ENCODE measurements around the gene LMOD1.

The LMOD1 gene

DNA sequence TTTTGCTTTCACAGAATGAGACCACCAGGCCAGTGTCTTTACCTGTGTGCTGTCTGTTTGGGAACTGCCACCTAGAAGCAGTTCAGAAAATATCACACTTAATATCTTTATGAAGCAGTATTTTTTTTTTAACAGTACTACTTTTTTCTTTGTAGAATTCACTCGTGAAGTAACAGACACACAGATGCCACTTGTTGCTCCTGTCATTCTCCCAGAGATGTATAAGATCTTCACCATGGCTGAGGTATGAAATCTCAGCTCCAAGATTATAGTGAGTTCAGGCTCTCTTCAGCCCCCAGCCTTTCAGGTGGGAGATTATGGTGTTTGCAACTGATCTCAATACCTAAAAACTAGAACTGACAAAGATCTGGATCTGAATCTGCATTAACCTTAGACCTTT, 94.4 kb downstream of the LMOD1 start:
- no peak for DNase-seq

DNA sequence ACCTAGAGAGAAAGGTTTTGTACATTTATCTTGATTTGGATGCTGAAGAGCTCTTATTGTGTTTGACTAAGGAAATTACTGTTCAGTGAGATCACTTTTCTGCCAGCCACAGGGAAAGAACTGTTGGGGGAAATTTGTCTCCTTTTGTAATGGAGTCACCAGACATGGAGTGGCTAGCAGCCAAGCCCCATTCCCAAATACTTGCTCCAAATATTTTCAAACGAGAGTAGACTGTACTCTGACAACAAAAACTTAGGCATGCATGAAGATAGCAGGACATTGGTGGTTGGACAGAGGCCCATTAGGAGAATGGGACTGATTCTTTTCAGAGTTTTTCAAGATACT, 96.3 kb downstream of the LMOD1 start:
- DNase-seq, result no peak

DNA sequence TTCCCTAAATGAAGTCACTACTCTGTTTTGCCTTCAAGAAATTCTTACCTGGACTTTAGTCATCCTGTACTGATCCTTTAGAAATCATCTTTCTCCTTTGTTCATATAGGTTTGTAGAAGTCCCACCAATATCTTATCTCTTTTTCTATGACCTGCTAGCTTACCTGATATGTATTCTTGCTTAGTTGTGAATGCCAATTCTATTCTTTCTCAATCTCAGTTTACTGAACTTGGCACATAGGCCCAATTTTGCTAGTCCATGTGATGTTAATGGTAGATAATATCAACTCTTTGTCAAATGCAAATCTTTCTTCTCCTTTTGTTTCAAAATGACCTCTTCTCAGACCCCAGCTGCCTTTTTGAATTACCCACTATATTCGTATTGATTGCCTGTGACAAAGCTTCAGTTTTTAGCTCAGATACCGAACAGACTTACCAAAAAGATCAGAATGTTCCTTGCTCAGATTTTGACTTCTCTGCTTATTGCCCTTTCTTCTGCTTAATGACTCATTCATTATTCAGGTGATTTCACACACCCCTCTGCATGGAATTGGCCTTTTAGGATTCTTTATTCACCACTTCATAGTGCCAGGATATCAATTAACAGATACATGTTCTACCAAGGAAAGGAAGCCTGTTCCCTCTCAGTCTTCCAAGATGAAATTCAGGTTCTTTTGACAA, 96.8 kb downstream of the LMOD1 start:
- no peak for DNase-seq

DNA sequence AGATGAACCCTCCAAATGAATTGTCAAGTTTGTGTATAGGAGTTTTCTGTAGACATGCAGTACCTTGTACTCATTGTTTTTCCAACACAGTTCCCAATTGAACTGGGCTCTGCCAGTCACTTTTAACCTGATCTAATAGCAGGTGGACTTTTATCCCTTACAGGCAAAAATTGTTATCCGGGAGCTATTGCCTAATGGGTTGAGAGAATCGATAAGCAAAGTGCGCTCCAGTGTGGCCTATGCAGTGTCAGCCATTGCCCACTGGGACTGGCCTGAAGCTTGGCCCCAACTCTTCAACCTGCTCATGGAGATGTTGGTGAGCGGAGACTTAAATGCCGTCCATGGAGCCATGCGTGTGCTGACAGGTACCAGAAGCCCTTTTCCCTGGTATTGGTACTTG, 98.1 kb downstream of the LMOD1 start:
- DNase-seq, result no peak

DNA sequence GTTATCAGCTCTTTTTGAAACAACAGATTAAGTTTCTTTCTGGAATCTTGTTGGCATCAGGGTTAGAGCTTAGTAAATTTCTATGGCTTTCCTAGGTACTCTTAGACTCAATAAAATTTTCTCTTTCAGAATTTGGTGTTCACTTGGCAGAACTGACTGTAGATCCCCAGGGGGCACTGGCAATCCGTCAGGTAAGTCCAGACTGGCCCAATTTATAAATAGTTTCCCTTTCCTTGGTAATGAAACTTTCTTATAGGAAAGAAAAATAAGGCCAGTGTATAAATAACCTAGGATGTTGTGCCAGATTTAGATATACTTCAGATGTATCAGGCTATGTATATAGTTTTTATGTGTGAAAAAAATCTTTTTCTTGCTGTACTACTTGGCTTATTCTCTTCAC, 99.2 kb downstream of the LMOD1 start:
- no peak for DNase-seq

All from GOT3 (cell line).